Endothelial cell of umbilical vein (primary cell): ENCODE data around the gene MEPCE.

Experiments
- CTCF ChIP-seq, 2 donors: IDR thresholded peaks; 1 replicate in 1 of 2; 2 replicates in 1 of 2; pipeline ENCODE4 v1.5.1; 2011; ENCODE audit warnings: low read length in 2 of 2, mild to moderate bottlenecking in 2 of 2, moderate library complexity in 2 of 2, control low read depth in 1 of 2, inconsistent platforms in 1 of 2, low read depth in 1 of 2; ENCODE audit not compliant: insufficient read depth in 1 of 2; ENCODE audit errors: extremely low read depth in 1 of 2
- TF ChIP-seq, protein P1 (sequence below): IDR thresholded peaks from 2 replicates; pipeline ENCODE4 v1.6.1; 2011; ENCODE audit not compliant: insufficient read depth, insufficient read length

- TF ChIP-seq CTCF (IDR thresholded peaks at IDR 0.05; ENCODE audit: extremely low read depth in 1 of 2, insufficient read depth in 1 of 2, low read depth in 1 of 2, low read length in 2 of 2): peak; percentile 87 to 99
- TF ChIP-seq, protein P1, sequence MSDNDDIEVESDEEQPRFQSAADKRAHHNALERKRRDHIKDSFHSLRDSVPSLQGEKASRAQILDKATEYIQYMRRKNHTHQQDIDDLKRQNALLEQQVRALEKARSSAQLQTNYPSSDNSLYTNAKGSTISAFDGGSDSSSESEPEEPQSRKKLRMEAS: no peak
Observed at GRCh38 chr7:100483090-100483721, 53.6 kb downstream of the MEPCE start.
